ENCODE data around the gene CUEDC2. TPM values are rescaled to one million over a fixed set of nuclear protein-coding genes. Genes with fewer than 3 reads are reported as not detected.

The CUEDC2 gene, protein sequence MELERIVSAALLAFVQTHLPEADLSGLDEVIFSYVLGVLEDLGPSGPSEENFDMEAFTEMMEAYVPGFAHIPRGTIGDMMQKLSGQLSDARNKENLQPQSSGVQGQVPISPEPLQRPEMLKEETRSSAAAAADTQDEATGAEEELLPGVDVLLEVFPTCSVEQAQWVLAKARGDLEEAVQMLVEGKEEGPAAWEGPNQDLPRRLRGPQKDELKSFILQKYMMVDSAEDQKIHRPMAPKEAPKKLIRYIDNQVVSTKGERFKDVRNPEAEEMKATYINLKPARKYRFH
- total RNA-seq: 10 to 100 TPM; 79.1 to 87.1 TPM

DNA sequence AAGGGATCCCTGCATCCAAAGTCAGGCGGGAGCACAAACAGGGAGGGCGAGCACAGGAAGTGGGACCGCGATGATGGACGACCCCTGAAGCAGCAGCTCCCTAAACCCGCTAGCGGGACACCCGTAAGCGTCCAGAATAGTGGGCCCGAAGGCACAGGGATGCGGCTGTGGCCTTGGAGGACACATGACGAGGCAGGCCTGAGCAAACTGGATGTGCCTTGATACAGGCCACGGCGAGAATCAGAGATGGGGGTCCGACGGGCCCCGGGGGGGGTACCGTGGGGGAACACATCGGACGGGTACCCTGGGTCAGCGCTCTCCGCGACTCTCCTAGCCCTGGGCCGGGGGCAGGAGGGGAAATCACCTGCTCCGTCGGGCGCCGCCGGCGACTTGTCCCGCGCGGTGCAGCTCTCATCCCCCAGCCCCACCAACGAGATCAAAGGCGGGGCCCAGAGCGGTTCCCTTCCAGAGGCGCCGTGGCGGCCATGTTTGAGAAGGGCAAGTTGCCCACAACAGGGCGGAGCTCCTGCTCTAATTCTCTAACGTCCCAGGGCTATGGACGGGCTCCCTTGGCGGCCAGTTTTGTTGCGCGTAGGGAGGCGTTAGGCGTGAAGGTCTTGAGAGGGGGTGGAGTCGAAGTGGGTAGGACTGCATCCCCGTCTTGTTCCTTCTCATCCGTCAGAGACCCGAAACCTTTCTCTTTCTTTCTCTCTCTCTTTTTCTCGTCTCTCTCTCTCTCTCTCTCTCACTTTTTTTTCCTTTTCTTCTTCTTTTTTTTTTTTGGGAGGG lies at the start of gene CUEDC2:
Gene CUEDC2 (minus strand): TSS at position 413 of the 789 bp plus-strand sequence. CDS start 7,386 bp downstream, outside the sequence.
- Histone ChIP-seq H3K9me3 (no peaks in the 10 kb centered on the region), H3K36me3 (no peaks in the 10 kb centered on the region), H3K4me1 (peaks cover 0 to 21% of the 10 kb centered on the region in 2 donors), H3K27me3 (no peaks in the 10 kb centered on the region), H3K4me3 (peak within 1 kb of the TSS; percentile 92 to 95), H3K27ac (peak within 1 kb of the TSS; percentile 85 to 90)
- TF ChIP-seq, protein P1, sequence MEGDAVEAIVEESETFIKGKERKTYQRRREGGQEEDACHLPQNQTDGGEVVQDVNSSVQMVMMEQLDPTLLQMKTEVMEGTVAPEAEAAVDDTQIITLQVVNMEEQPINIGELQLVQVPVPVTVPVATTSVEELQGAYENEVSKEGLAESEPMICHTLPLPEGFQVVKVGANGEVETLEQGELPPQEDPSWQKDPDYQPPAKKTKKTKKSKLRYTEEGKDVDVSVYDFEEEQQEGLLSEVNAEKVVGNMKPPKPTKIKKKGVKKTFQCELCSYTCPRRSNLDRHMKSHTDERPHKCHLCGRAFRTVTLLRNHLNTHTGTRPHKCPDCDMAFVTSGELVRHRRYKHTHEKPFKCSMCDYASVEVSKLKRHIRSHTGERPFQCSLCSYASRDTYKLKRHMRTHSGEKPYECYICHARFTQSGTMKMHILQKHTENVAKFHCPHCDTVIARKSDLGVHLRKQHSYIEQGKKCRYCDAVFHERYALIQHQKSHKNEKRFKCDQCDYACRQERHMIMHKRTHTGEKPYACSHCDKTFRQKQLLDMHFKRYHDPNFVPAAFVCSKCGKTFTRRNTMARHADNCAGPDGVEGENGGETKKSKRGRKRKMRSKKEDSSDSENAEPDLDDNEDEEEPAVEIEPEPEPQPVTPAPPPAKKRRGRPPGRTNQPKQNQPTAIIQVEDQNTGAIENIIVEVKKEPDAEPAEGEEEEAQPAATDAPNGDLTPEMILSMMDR (IDR thresholded peaks at IDR 0.05): no peak
- DNase-seq (ENCODE audit: low spot score): peak; percentile 97

DNA sequence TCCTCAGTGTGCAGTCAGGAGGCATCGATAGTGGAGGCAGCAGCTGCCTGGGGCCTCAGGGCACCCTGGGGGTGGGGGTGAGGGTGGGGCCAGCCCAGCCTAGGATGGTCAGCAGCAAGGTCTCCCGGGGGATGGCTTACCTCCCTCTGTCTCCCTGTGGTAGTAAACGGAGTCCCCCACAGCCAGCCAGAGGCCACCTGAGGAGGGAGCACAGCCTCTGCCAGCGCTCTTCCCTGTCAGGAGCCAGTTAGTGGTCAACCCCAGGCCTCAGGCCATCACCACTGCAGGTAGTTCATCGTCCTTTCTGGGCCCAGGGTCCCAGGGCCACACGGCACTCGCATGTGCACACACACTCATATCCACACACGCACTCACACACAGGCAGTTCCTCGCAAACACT lies 48.0 kb upstream of the CUEDC2 start:
- Histone ChIP-seq H3K4me1 (peaks cover 0 to 7% of the 10 kb centered on the region in 2 donors), H3K27ac (no peak overlapping the region), H3K27me3 (no peaks in the 10 kb centered on the region), H3K4me3 (no peak overlapping the region), H3K36me3 (peaks cover 63% of the 10 kb centered on the region), H3K9me3 (no peaks in the 10 kb centered on the region)
- no peak for DNase-seq (ENCODE audit: low spot score)
- TF ChIP-seq, protein P1 (IDR thresholded peaks at IDR 0.05): no peak

DNA sequence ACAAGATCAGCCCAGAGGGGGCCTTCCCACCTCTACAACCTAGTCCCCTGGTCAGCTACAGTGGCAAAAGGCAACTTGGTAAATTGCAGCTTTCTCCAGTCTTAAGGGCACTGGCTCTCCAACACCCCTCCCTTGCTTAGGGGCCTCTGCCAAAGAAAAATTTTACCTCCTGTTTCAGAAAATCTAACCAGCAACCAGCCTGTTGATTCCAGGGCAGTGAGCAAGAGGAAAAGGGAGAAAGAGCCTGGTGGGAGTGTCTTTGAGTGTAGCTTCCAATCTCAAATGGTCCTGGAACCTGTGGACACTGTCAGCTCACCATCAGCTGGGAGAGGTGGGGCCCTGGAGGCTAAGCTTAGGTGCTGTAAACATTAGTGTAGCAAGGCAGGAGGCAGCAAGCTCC lies 47.3 kb upstream of the CUEDC2 start:
- DNase-seq (ENCODE audit: low spot score): no peak
- no peaks in the 10 kb centered on the region for H3K27me3 ChIP-seq
- no peaks in the 10 kb centered on the region for H3K9me3 ChIP-seq
- H3K4me3 ChIP-seq: no peak overlapping the region
- H3K27ac ChIP-seq: peak overlapping the region; percentile 49 to 78
- TF ChIP-seq, protein P1 (IDR thresholded peaks at IDR 0.05): no peak
- peaks cover 55% of the 10 kb centered on the region for H3K36me3 ChIP-seq
- H3K4me1 ChIP-seq: peaks cover 0 to 7% of the 10 kb centered on the region in 2 donors

DNA sequence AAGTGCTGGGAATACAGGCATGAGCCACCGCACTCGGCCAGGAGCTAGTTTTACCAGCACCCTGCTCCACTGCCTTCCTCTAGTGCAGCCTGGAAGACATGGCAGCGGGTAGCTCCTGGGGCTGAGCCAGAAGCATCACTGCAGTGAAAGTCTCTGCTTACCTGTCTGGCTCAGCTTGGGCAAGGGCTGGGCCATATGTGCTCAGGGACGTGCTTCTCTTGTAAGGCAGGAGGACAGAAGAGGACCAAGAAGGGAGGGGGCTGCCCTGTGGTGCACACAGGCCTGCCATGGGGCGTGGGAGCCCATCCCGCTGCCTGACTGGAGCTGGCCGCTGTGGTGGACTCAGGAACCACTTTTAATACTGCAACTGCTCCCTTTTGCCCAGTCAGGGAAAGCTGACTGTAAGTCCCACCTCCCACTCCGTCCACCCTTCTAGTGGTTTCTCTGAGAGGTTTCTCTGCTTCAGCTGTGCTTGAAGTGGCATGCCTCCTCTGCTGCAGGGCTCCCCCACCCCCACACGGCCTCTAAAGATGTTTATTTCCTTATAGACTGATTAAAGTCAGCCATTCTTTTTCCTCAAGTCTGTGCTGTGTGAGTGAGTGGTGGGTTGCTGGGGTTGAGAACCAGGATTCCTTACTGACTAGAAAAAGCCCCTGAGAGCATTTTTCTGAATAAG lies 44.2 kb upstream of the CUEDC2 start:
- Histone ChIP-seq H3K27ac (no peak overlapping the region), H3K9me3 (no peaks in the 10 kb centered on the region), H3K36me3 (peaks cover 25% of the 10 kb centered on the region), H3K4me1 (peaks cover 0 to 7% of the 10 kb centered on the region in 2 donors), H3K27me3 (no peaks in the 10 kb centered on the region), H3K4me3 (no peak overlapping the region)
- TF ChIP-seq, protein P1 (IDR thresholded peaks at IDR 0.05): no peak
- no peak for DNase-seq (ENCODE audit: low spot score)

DNA sequence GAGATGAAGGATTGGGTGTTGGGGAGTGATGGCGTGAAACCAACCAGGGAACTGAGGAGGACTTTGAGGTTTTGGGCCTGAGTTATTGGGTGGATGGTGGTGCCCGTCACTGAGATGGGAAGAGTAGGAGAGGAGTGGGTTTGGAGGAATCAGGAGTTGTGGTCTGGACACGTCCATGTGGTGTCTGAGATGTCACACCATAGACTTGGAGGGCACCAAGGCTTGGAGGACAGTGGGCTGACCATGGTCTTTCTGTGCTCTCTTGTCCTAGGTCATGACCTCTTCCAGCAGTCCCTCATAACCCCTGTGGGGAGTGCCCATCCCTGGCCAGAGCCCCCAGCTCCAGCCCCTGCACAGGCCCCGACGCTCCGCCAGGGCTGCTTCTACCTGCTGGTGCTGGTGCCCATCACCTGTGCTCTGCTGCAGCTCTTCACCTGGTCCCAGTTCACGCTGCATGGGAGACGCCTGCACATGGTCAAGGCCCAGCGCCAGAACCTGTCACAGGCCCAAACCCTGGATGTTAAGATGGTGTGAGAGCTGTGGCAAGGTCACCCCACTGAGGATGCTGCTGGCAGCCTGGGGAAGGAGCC lies 43.2 kb upstream of the CUEDC2 start:
- DNase-seq (ENCODE audit: low spot score): no peak
- Histone ChIP-seq H3K4me1 (peaks cover 0 to 7% of the 10 kb centered on the region in 2 donors), H3K27me3 (no peaks in the 10 kb centered on the region), H3K27ac (no peak overlapping the region), H3K4me3 (no peak overlapping the region), H3K36me3 (peaks cover 14% of the 10 kb centered on the region), H3K9me3 (no peaks in the 10 kb centered on the region)
- TF ChIP-seq, protein P1 (IDR thresholded peaks at IDR 0.05): no peak
